GM12878 (cell line): ENCODE results near the gene ASB10.

Experiments
- JUNB ChIP-seq: IDR thresholded peaks from 2 replicates; pipeline ENCODE4 v1.6.1; 2016; ENCODE audit warnings: antibody characterized with exemption, mild to moderate bottlenecking
- RFX5 ChIP-seq: IDR thresholded peaks from 2 replicates; pipeline ENCODE4 v1.6.1; 2011; ENCODE audit warnings: low read depth, low read length, improper control_type of control experiment

- TF ChIP-seq RFX5, result no peak
- no peak for TF ChIP-seq JUNB
These were observed 54.4 kb downstream of the ASB10 start for GRCh38 chr7:151132461-151133205.
